CD1c-positive myeloid dendritic cell (primary cell): ENCODE results near the gene PLCB3.

ENCODE experiments used
- DNase-seq: peaks from one replicate; pipeline ENCODE4 v3.0.0-alpha.2; 2016; ENCODE audit errors: extremely low spot score

PLCB3 gene

DNA sequence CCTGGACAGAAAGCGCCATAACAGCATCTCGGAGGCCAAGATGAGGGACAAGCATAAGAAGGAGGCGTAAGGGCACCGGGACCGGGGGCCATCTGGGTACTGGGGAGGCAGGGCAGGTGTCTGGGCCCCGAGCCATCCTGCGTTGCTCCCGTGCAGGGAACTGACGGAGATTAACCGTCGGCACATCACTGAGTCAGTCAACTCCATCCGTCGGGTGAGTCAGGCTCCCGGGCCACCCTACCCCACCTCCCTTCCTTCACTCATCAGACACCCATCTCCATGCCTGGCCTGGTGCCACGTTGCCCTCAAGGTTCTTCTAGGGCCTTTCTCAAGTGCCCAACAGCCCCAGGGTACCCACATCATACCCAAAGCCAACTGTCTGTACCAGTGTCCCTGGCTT is 15.0 kb downstream of the PLCB3 start:
- no peak for DNase-seq

DNA sequence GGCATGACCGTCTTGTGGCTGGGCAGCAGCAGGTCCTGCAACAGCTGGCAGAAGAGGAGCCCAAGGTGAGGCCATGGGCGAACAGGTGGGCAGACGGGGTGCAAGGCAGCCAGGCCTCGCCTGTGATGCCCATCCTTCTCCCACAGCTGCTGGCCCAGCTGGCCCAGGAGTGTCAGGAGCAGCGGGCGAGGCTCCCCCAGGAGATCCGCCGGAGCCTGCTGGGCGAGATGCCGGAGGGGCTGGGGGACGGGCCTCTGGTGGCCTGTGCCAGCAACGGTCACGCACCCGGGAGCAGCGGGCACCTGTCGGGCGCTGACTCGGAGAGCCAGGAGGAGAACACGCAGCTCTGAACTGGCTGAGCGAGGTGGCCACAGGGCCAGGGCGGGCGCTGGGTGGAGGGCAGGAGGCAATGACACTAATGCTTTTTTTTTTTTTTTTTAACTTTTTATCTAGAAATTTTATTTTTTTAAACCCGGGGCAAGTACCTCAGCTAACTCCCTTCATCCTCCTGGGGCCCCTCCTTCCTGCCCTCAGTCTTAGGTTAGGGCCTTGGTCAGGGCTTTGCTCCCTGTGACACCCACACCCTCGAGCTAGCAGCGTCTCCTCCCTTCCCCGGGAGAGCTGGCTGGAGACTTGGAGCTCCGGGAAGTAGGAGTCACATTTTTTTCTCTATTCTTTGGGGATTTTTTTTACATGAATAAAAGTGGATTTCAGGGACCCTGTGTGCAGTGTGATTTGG is 16.0 kb downstream of the PLCB3 start:
- DNase-seq: no peak

DNA sequence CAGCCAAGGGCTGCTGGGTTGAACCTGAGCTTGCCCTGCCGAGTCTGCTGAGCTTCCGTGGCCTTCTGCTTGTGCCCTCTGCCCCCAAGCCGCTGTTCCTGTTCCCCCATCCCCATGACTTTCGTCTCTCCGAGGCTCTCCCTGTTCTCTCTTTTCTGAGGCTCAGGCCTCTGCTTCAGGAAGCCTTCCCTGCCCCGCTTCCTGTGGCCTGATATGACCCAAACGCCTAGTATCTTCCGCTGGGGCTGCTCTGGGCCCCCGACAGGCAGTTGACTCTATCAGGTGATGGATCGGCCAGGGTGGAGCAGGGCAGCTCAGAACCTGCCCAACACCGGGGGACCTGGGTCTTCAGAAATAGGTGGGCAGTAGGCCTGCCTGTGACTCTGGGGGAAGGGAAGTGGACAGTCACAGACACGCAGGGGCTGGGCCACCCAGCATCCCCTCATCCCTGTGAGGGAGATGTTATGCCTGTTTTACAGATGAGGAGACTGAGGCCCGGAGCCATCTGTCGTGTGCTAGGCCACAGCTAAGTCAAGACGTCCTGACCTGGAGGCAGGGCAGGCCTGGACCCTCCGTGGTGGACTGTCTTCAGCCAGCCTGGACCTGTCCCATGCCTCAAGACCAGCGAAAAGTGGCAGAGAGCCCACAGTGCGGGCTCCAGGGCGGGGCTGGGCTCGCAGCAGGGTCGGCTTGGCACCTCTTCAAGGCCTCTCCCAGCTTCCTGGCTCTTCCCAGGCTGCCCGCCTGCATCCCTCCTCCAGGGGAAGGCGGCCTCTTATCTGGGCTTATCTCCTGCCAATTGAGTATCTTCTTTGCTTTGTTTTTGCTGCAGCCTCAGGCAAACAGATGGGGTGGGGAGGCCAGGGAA is 16.9 kb downstream of the PLCB3 start:
- DNase-seq: peak; percentile 50

DNA sequence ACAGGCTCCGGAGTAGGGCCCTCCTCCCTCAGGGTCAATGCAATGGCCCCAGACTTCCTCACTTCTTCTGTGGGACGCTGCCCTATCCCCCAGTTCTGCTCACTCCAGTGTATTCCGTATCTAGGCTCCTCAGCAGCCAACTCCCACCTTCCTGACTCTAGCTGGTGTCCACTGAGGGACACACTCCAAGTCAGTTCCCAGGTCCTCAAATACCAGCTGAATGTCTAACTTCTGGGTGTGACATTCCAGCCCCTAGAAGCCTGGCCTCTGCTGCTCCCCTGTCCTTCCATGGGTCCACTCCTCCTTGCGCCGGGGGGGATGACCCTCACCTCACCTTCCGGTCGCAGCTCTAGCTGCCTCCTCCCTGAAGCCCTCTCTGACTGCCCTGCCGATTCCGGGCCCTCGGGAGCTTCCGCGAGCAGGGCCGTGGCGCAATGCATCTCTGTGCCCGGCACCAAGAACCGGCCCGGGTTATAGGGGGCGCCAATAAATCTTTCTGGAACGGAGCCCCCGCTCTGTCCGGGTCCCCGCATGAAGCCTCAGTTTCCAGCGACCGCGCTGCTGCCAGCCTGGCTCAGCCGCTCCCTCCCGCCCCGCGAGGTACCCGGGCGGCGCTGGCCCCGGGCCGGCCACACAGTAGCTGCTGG is 17.7 kb downstream of the PLCB3 start:
- peak; percentile 65 for DNase-seq

DNA sequence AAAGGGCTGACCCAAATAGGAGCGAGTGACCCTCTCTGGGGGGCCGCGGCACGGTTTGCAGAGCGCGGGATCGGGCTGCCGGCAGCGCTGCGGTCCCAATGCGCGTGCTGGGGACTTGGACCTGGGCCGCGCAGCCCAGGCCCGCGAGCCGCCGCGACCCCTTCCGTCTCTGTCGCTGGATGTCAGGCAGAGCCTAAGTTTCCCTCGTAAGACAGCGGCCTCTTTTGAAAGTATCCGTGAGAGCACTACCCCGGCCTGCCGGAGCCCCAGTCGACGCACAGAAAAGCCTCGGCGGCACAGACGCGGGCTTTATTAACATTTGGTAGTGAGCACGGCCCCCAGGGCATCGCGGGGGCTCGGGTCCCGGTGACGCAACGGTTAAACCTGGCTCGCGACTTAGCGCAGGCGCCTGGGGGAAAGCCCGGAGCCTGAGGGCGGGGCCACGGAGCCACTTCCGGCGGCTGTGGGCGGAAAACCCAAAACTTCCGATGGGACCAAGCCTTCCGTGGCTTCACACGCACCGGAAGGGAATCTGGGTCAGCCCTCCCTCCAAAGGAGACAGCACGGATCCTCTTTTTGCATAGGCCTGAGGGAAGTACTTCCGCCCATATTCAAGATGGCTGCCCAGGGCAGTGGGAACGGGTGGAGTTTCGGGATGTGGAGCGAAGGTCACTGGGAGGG is 18.4 kb downstream of the PLCB3 start:
- DNase-seq: peak; percentile 99

DNA sequence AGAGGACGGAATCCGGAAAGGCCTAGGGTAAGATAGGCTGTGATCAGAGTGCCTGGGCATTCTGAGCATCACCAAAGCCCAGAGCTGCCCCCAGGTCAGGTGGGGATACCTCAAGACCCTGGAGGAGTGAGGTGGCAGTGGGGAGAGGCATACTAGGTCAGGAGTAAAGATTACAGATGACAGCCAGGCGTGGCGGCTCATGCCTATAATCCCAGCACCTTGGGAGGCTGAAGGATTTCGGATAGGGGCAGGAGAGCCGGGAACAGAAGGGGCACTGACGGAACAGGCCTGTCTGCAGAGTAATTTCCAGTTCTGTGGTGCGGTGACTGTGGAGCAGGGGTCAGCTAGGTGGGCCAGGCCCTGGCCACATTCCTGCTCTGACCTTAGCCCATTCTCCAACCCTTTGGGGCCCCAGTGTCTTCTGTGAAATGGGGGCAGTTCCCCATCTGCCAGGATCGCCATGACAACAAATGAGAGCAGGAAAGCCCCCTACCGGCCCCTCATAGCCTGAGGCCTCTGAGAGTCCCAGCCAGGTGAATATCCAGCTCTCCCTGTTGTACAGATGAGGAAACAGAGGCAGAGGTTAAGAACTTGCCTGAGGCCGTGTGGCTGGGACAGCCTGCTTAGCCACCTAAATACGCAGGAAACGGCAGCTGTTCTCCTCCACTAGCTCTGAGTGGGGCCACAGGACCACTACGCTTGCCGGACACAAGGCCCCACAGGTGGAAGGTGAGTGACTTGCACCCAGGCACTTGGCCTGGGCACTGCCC is 23.9 kb downstream of the PLCB3 start:
- DNase-seq: no peak

DNA sequence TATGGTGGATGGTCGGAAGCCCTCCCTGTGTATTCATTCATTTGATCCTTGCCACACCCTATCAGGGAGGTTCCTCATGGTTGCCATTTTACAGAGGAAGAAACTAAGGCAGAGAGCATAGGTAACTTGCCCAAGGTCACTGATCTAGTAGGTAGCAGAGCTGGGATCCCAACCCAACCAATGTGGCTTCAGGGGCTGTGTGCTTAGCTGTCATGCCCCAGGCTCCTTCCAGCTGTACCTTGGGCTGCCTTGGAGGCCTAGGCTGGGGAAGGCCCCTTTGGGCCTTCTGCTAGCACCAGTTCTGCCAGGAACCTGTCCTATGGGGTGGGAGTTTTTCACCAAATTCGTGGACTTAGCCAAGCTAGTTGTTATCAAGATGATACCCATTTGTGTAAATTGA is 24.5 kb downstream of the PLCB3 start:
- DNase-seq: no peak

DNA sequence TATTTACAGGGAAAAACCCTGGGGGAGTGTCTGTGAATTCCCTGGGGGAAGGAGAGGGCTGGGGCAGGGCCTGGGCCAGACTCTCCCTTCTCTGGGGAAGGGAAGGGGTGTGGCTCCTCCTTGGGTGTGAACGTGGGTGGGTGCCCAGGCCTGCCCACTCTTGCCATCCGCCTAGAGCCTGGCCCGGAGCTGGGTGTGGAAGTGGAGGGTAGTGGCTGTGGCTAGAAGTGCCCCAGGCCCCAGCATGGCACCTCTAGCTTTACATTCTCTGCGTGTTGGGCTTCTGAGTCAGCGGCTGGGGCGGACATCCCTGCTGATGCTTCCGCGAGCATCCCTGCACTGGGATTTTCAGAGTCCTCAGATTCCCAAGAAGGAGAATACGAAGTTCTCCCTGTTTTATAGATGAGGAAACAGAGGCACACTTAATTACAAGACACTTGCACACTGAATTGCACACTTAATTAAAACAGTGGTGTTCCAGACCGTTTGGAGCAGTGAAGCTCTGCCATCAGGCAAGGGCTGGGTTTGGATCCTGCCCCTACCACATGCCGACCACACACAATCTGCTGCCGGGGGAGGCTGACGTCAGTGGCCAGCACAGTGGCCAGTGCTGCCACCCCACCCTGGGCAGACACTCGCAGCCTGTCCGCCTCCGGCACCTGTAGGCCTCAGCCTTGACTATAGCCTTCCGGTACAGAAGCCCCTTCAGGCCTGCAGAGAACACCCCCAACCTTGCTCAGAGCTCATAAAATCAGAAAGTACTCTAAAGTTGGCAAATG is 25.5 kb downstream of the PLCB3 start:
- peak; percentile 29 for DNase-seq

DNA sequence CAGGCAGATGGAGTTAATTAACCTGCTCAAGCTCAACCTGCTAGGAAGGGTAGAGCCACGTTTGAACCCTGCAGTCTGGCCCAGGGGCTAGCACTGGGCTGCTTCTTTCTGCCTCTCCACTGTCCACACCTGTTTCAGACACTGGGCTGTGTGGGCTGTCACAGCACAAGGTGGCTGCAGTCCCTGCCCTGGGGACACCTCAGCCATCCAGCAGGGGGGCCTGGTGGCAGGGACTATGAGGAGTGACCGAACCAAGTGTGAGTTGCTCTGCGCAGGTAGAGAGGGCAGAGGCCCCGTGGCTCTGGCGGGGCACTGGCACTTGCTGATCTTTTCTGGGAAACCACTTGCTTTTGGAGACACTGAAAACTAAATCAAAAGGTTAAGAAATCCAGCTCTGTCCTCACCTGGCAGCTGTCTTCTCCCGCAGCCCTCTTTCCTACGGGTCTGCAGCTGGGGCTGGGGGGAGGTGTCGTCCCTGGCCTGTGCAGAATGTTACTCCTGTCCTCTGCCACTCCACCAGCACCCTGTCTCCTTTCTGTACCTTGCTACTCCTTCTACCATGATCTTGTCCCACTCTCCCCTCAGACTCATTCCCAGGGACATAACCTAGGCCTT is 27.4 kb downstream of the PLCB3 start:
- no peak for DNase-seq

DNA sequence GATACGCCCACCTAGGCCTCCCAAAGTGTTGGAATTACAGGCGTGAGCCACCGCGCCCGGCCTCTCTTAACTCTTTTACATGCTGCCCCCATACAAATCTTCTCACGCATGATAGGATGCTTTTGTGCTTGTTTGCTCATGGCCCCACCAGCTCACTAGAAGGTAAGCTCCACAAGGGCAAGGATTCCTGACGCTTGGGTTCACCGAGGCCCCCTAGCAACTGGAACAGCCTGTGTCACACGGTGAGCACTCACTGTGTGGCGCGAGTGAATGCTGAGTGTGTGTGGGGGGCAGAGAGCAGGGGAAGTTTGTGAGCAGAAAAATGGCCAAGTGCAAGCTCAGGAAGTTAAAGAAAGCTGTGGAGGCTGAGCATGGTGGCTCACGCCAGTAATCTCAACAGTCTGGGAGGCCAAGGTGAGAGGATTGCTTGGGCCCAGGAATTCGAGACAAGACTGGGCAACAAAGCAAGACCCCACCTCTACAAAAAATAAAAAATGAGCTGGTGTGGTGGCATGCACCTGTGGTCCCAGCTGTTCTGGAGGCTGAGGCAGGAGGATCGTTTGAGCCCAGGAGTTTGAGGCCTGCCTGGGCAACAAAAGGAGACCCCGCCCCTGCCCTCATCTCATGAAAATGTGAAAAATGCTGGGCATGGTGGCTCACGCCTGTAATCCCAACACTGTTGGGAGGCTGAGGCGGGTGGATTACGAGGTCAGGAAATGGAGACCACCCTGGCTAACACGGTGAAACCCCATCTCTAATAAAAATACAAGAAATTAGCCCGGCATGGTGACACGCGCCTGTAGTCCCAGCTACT is 30.8 kb downstream of the PLCB3 start:
- no peak for DNase-seq

DNA sequence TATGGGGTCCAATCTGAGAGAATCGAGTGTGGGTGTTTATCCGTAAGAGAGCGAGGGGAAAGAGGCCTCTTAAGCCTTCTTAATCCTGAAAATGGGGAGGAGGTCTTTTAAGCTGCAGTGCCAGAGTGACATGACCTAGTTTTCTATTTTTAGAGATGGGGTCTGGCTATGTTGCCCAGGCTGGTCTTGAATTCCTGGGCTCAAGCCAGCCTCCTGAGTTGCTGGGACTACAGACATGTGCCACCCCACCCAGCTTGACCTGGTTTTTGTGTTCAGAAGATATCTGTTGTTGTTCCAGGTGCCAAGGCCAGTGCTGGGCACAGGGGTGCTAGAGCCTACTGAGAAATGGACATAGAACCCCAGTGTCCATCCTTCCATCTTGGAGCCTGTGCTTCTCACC is 31.8 kb downstream of the PLCB3 start:
- DNase-seq: no peak

DNA sequence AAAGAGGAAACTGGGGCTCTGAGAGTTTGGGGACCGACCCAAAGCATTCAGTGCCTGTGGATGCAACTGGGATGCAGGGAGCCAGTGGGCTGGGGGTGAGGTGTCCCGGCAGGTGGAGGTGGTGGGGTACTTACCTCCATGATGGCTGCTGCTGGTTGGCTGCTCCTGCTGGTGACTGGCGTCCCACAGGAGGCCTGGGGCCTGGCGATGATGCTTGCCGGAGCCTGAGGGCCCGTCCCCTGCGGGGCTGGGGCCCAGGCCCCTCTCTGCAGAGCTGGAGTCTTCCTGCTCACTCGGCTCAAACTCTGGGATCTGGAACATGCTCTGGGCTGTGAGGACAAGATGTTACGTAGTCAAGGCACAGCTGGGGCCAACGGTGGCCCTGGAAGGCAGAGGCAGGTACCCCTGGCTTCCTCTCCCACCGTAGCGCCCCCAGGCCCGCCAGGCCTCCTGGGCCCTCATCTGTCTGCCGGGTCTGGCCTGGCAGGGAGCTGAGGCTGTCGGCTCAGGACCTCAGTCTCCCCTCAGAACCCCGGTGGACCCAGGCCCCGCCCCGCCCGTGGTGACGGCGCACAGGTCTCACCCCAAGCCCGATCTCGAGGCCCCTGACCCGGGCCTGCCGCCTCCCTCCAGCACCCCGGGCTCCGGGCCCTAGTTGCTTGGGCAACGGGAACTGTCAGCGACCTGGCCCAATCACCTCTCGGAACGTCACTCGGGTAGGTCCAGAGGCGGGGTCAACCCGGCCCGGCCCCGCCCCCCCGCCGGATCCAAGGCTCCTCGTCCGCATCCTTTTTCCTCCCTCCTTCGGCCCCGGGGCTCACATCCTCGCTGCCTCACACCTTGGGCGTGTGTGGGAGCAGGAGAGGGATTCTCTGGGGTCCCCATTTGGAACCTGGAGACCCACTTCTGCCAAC is 33.0 kb downstream of the PLCB3 start, which contains the start of gene BAD:
TSS of gene BAD (minus strand) at position 618 of the 914 bp plus-strand sequence. CDS start at position 321, 297 bp downstream.
- peak; percentile 97 for DNase-seq

DNA sequence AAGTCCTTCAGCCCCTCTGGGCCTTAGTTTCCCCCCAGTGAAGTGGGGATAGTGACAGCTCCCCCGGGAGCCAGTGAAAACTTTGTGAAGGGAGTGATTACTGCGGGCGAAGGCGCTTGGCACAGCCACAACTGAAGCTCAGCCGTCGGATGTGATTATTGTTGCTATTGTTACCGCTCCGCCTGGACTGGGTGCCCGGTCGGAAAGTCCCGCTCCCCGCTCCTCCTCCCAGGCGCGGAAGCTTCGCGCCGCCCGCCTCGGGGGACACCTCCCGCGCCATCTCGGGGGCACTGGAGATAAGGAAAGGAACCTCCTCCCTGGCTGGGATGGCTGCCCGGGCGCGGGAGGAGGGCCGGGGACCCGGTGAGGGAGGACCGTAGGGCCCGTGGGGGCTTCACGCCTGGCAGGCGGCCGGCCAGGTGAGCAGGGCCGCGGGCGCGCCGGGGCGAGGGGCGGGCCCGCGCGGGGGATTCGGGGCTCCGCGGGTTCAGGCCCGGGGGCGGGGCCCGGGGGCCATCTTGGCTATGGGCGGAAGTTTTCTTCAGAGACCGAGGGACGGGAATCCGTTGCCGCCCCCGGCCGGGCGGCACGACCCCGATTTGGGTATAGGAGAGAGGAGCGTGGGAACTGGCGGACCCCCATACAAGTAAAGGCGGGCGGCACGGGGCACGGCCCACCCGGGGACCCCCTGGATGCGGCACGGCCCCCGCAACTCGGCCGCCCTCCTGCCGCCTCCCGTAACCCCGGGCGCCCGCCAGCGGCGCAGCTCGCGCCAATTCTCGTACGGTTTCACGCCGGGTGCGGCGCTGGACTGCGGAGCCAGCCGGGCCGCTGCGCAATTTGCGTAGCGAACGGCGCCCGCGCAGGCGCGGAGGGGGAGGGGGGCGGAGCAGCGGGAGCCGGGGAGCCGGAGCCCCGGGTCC is 33.9 kb downstream of the PLCB3 start, which contains the start of gene GPR137:
TSS of gene GPR137 (plus strand) at position 887 of the 923 bp plus-strand sequence. CDS start 677 bp downstream, outside the sequence.
- DNase-seq: peak; percentile 92

DNA sequence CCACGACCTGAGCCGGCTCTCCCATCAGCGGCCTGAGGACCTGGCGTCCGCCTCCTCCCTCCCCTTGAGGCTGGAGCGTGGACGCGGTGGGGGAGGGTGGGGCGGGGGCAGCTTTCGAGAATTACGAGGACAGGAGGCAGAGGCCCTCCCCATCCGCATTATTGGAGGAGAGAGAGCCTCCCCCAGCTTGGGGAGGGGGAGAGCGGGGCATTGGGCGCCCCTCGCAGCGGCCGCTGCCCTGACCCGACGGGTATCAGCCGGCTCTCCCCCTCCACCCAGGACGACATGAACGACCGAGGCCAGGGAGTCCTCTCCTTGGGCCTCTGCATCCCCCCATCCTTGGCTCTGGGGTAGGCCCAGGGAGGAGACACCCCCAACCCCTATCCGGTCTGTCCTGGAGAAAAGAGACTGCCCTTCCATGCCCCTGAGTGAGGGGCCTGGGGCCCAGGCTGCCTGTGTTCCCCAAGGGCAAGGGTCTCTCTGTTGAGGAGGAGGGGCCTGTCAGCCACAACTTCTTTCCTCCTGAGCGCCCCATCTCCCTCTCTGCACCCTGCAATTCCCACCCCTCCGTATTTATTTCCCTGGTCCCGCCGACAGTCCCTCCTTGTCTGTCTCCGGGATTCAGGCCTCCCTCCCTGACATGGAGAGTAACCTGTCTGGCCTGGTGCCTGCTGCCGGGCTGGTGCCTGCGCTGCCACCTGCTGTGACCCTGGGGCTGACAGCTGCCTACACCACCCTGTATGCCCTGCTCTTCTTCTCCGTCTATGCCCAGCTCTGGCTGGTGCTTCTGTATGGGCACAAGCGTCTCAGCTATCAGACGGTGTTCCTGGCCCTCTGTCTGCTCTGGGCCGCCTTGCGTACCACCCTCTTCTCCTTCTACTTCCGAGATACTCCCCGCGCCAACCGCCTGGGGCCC is 34.8 kb downstream of the PLCB3 start:
- no peak for DNase-seq

DNA sequence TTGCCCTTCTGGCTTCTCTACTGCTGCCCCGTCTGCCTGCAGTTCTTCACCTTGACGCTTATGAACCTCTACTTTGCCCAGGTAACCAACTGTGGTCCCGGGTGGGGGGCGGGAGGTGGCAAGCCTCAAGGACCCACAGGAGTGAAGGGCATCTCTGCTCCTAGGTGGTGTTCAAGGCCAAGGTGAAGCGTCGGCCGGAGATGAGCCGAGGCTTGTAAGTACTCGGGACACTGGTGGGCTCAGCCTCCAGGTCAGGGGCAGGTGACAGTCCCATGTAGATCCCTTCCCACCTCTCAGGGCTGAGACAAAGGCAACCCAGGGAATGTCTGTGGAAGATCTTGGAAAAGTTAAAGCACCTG is 35.5 kb downstream of the PLCB3 start:
- DNase-seq: no peak
